IMR-90 (cell line): ENCODE results near the gene ROBO1. TPM values are rescaled to one million over a fixed set of nuclear protein-coding genes. Genes with fewer than 3 reads are reported as not detected.

Source experiments
- ATAC-seq: fragments of 200-7000 bp; cut with Tn5 transposase; 2 replicates; pipeline ENCODE4 v1.9.1; 2020; ENCODE audit warnings: low read depth, mild to moderate bottlenecking, moderate library complexity
- BruUV-seq: library from RNA; stranded (reverse); fragments of 400-500 nt; replicated peaks from 2 replicates; lab custom pipeline; 2021; lab: Mats Ljungman, UMichigan
- CTCF ChIA-PET: fragments of 300-600 bp; formaldehyde crosslinking; extraction: SDS; loops from one replicate; lab custom pipeline; 2021; ENCODE audit warnings: antibody characterized with exemption; lab: Yijun Ruan, JAX
- POLR2A ChIA-PET: fragments of 300-600 bp; sonication (Branson Sonifier 250); formaldehyde crosslinking; loops from one replicate; lab custom pipeline; 2022; ENCODE audit warnings: antibody characterized with exemption; ENCODE audit not compliant: unreplicated experiment; lab: Charles Lee
- DNase-seq: peaks from one replicate; pipeline ENCODE4 v3.0.0; 2013
- H2AFZ ChIP-seq: replicated peaks from 2 replicates; pipeline ENCODE3; 2013; ENCODE audit warnings: low read length, mild to moderate bottlenecking; ENCODE audit not compliant: poor library complexity
- H2AK5ac ChIP-seq: 2 replicates; pipeline ENCODE4 v1.6.1; 2013; ENCODE audit warnings: low read depth, low read length, inconsistent platforms
- H2AK9ac ChIP-seq: replicated peaks from 2 replicates; pipeline ENCODE3; 2013; ENCODE audit warnings: mild to moderate bottlenecking, low read depth, low read length, moderate library complexity; ENCODE audit not compliant: poor library complexity
- H2BK120ac ChIP-seq: 2 replicates; pipeline ENCODE4 v1.6.1; 2013; ENCODE audit warnings: low read depth, low read length, inconsistent platforms
- H2BK15ac ChIP-seq: 3 replicates; pipeline ENCODE4 v1.6.1; 2013; ENCODE audit warnings: low read depth, low read length, inconsistent platforms
- H2BK20ac ChIP-seq: 2 replicates; pipeline ENCODE4 v1.6.1; 2013; ENCODE audit warnings: low read depth, mild to moderate bottlenecking, inconsistent platforms, low read length, moderate library complexity
- H2BK5ac ChIP-seq: 2 replicates; pipeline ENCODE4 v1.6.1; 2013; ENCODE audit warnings: mild to moderate bottlenecking, low read depth, low read length, inconsistent platforms; ENCODE audit not compliant: poor library complexity, severe bottlenecking
- H3K14ac ChIP-seq: replicated peaks from 2 replicates; pipeline ENCODE4 v1.6.1; 2013; ENCODE audit warnings: low read depth, low read length, inconsistent platforms
- H3K18ac ChIP-seq: 2 replicates; pipeline ENCODE4 v1.6.1; 2013; ENCODE audit warnings: low read depth, low read length, control low read depth
- H3K23ac ChIP-seq: 2 replicates; pipeline ENCODE4 v1.6.1; 2013; ENCODE audit warnings: low read depth, low read length, inconsistent platforms
- H3K27ac ChIP-seq: 2 replicates; pipeline ENCODE4 v1.5.1; 2013; ENCODE audit warnings: mild to moderate bottlenecking, control low read depth, low read length; ENCODE audit not compliant: insufficient read depth
- H3K27me3 ChIP-seq: 2 replicates; pipeline ENCODE4 v1.6.1; 2013; ENCODE audit warnings: low read length; ENCODE audit not compliant: control insufficient read depth, insufficient read depth
- H3K36me3 ChIP-seq: 2 replicates; pipeline ENCODE4 v1.6.1; 2013; ENCODE audit warnings: low read length, mixed read lengths; ENCODE audit not compliant: control insufficient read depth, insufficient read depth
- H3K4ac ChIP-seq: 2 replicates; pipeline ENCODE4 v1.6.1; 2013; ENCODE audit warnings: low read depth, low read length, inconsistent platforms
- H3K4me1 ChIP-seq: 2 replicates; pipeline ENCODE4 v1.6.1; 2013; ENCODE audit warnings: low read length, mixed read lengths; ENCODE audit not compliant: control insufficient read depth, insufficient read depth
- H3K4me2 ChIP-seq: 2 replicates; pipeline ENCODE4 v1.6.1; 2013; ENCODE audit warnings: low read depth, mild to moderate bottlenecking, control low read depth, low read length, moderate library complexity
- H3K4me3 ChIP-seq: 2 replicates; pipeline ENCODE4 v1.5.1; 2013; ENCODE audit warnings: low read depth, mild to moderate bottlenecking, control low read depth, low read length, moderate library complexity; ENCODE audit not compliant: insufficient read depth
- H3K56ac ChIP-seq: 2 replicates; pipeline ENCODE4 v1.6.1; 2013; ENCODE audit warnings: low read length, inconsistent platforms; ENCODE audit not compliant: insufficient read depth; ENCODE audit errors: extremely low read depth
- H3K79me1 ChIP-seq, 2 experiments: 2 replicates each; pipeline ENCODE4 v1.6.1; 2013; ENCODE audit warnings: low read length in 2 of 2, inconsistent platforms in 1 of 2, low read depth in 1 of 2
- H3K9ac ChIP-seq: 2 replicates; pipeline ENCODE4 v1.6.1; 2013; ENCODE audit warnings: low read depth, low read length, control low read depth
- H3K9me1 ChIP-seq: 2 replicates; pipeline ENCODE4 v1.6.1; 2013; ENCODE audit warnings: low read length, inconsistent platforms; ENCODE audit not compliant: insufficient read depth
- H3K9me3 ChIP-seq: 2 replicates; pipeline ENCODE4 v1.6.1; 2013; ENCODE audit warnings: low read length; ENCODE audit not compliant: control insufficient read depth, insufficient read depth
- H4K20me1 ChIP-seq: 2 replicates; pipeline ENCODE4 v1.6.1; 2013; ENCODE audit warnings: low read length, inconsistent platforms; ENCODE audit not compliant: insufficient read depth
- H4K5ac ChIP-seq: 2 replicates; pipeline ENCODE4 v1.6.1; 2013; ENCODE audit warnings: mild to moderate bottlenecking, low read depth, low read length, control low read depth
- H4K8ac ChIP-seq, 2 experiments: 2 replicates each; pipeline ENCODE4 v1.6.1; 2013; ENCODE audit warnings: low read depth in 2 of 2, low read length in 2 of 2, control low read depth in 1 of 2, inconsistent platforms in 1 of 2
- H4K91ac ChIP-seq: 2 replicates; pipeline ENCODE4 v1.6.1; 2013; ENCODE audit warnings: low read depth, low read length, inconsistent platforms; ENCODE audit not compliant: insufficient read depth
- MAZ ChIP-seq: IDR thresholded peaks from 2 replicates; pipeline ENCODE4 v1.6.1; 2012; ENCODE audit warnings: low read depth, mild to moderate bottlenecking, low read length, improper control_type of control experiment, moderate library complexity, borderline replicate concordance
- MXI1 ChIP-seq: IDR thresholded peaks from 2 replicates; pipeline ENCODE4 v1.6.1; 2012; ENCODE audit warnings: low read depth, mild to moderate bottlenecking, low read length, moderate library complexity, borderline replicate concordance
- SMC3 ChIP-seq: fragments of 150-350 bp; IDR thresholded peaks from 2 replicates; pipeline ENCODE4 v1.6.1; 2016; ENCODE audit warnings: low read depth, mild to moderate bottlenecking, antibody characterized with exemption, low read length, moderate library complexity
- WGBS, 2 experiments: methylation state at CpG; one replicate each; pipeline versions ENCODE4 v1.1.5 to v1.1.7; 2013; ENCODE audit warnings: missing lambda C conversion rate in 2 of 2; ENCODE audit not compliant: insufficient read length in 1 of 2; ENCODE audit errors: extremely low coverage in 2 of 2; 5-methylcytosine and 5-hydroxymethylcytosine counted together
- dilution Hi-C: fragments of 300-500 bp; cut with HindIII; formaldehyde crosslinking; loops from one replicate; pipeline ENCODE4 v1.14.3; 2018; ENCODE audit warnings: low sequenced_read_pairs; ENCODE audit not compliant: unreplicated experiment
- in situ Hi-C: fragments of 300-500 bp; cut with MboI; formaldehyde crosslinking; loops from 3 replicates; pipeline ENCODE4 v1.14.3; 2019; ENCODE audit warnings: low sequenced_read_pairs, inconsistent platforms, mixed read lengths
- intact Hi-C: fragments of 100-400 bp; cut with micrococcal nuclease; formaldehyde crosslinking; loops from 2 replicates; pipeline ENCODE4 v1.10.0; 2022
- polyA plus RNA-seq, 3 experiments: library from polyadenylated mRNA; depleted of rRNA; stranded (reverse); fragments of >200 nt; gene quantifications; 2 replicates each; pipeline ENCODE4 v1.2.3, GENCODE V29; 2012; ENCODE audit warnings: low replicate concordance in 1 of 3
- total RNA-seq: library from RNA; depleted of rRNA; stranded (reverse); fragments of >200 nt; gene quantifications from 2 replicates; pipeline ENCODE4 v1.2.3, GENCODE V29; 2012

ROBO1 gene
- total and polyA plus RNA-seq, 2 of the 4 experiments (the other 2 are of a cell fraction), result 24.1 to 53.9 TPM

DNA sequence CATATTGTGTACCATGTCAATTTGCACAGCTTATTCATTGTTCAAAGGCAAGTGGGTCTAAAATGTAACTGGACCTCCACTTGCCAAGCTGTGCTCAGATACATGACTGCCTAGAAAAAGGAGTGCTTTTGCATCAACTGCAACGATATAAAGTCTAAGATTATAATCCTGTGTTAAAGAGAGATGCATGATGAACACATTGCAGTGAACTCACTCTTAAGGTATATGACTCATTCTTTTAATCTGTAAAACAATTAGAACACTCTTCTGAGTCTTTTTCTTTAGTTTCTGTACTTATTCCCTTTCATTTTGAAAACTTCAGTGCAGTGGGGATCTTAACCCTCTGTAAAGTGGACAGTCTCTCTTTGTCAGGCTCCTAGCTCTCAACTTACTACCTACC is 982.8 kb downstream of the ROBO1 start:
- Histone ChIP-seq H3K9ac (no peak overlapping the region), H3K23ac (no peak overlapping the region), H3K79me1 (no peaks in the 10 kb centered on the region), H3K9me1 (0 out of 2 replicates have a peak, but pooled peaks cover 2% of the 10 kb centered on the region), H3K27me3 (no peaks in the 10 kb centered on the region), H3K56ac (no peak overlapping the region), H2BK5ac (no peak overlapping the region), H2AK9ac (no peak overlapping the region), H2AK5ac (no peak overlapping the region), H4K91ac (no peak overlapping the region), H3K4me1 (no peaks in the 10 kb centered on the region), H3K4me3 (no peak overlapping the region), H3K27ac (no peak overlapping the region), H3K4ac (no peak overlapping the region), H3K36me3 (no peaks in the 10 kb centered on the region), H3K4me2 (peak overlapping the region; percentile 36; the same call in 1 of the 2 replicates), H4K20me1 (peaks cover 2% of the 10 kb centered on the region; the same call in 1 of the 2 replicates), H2BK20ac (no peak overlapping the region), H3K9me3 (no peaks in the 10 kb centered on the region; the same call in 1 of the 2 replicates), H4K5ac (no peak overlapping the region), H2BK120ac (no peak overlapping the region), H4K8ac (no peak overlapping the region), H2BK15ac (no peak overlapping the region), H3K14ac (no peak overlapping the region), H2AFZ (no peak overlapping the region), H3K18ac (no peak overlapping the region)
- no CpG with 5 or more reads among the region's 1 CpG for WGBS, 2 experiments
- intact Hi-C loops (no loop called here), in situ Hi-C loops (no loop called here), dilution Hi-C loops (no loop called here)
- BruUV-seq, result no TSS peak
- POLR2A ChIA-PET, result no interaction called here
- CTCF ChIA-PET, result no interaction called here
- DNase-seq, result peak; percentile 17
- TF ChIP-seq SMC3 (no peak), MAZ (no peak), MXI1 (no peak)
- ATAC-seq, result peak; percentile 27; the same call in 1 of the 2 replicates
